Left ventricle myocardium inferior (tissue), 1 donor: ENCODE results near the gene THAP5. TPM values are rescaled to one million over a fixed set of nuclear protein-coding genes. Genes with fewer than 3 reads are reported as not detected.
"Not testable (repeated sequence)": the region's sequence is repeated elsewhere in the genome, so short reads cannot be mapped to it uniquely, and the experiment has no call there.

Source experiments
- DNase-seq: peaks from one replicate; pipeline ENCODE4 v3.0.0-alpha.2; 2020
- H3K27ac ChIP-seq: fragments of 200-600 bp; replicated peaks from 2 replicates; pipeline ENCODE4 v1.8.0; 2021
- H3K27me3 ChIP-seq: fragments of 200-600 bp; 2 replicates; pipeline ENCODE4 v1.8.0; 2021; ENCODE audit warnings: low read depth
- H3K36me3 ChIP-seq: fragments of 200-600 bp; 2 replicates; pipeline ENCODE4 v1.8.0; 2021
- H3K4me1 ChIP-seq: fragments of 200-600 bp; 2 replicates; pipeline ENCODE4 v1.8.0; 2021
- H3K4me3 ChIP-seq: fragments of 200-600 bp; 2 replicates; pipeline ENCODE4 v1.8.0; 2021; ENCODE audit warnings: mild to moderate bottlenecking, moderate library complexity
- H3K9me3 ChIP-seq: fragments of 200-600 bp; replicated peaks from 2 replicates; pipeline ENCODE4 v1.8.0; 2021
- intact Hi-C: fragments of 100-400 bp; cut with micrococcal nuclease; formaldehyde crosslinking; loops from one replicate; pipeline ENCODE4 v1.11.0; 2022
- total RNA-seq: library from RNA; stranded (reverse); fragmentation: NEBNext Ultra II Directional; extraction: Animal tissue kit (Norgen Biotek cat#: 25700); gene quantifications from one replicate; pipeline ENCODE4 v1.2.1, GENCODE V29; 2021
- TF ChIP-seq, protein P1 (sequence below): fragments of 200-600 bp; IDR thresholded peaks from 2 replicates; pipeline ENCODE4 v1.8.0; 2021; ENCODE audit warnings: antibody characterized with exemption, mild to moderate bottlenecking, borderline replicate concordance
- donor health status: DM: no; HTN: yes; CAD: no; lungs with severe emphysema.

Gene THAP5
- total RNA-seq, 1 donor from 2014 or later: 24.4 TPM

GRCh38 chr7:108559253-108559652 is 10.3 kb downstream of the THAP5 start:
- no peak for DNase-seq
- Histone ChIP-seq H3K27ac (no peak overlapping the region), H3K9me3 (peaks cover 19% of the 10 kb centered on the region), H3K27me3 (no peaks in the 10 kb centered on the region), H3K4me3 (no peak overlapping the region), H3K36me3 (peaks cover 11% of the 10 kb centered on the region), H3K4me1 (peaks cover 7% of the 10 kb centered on the region)
- intact Hi-C loops: no loop called here
- TF ChIP-seq, protein P1, sequence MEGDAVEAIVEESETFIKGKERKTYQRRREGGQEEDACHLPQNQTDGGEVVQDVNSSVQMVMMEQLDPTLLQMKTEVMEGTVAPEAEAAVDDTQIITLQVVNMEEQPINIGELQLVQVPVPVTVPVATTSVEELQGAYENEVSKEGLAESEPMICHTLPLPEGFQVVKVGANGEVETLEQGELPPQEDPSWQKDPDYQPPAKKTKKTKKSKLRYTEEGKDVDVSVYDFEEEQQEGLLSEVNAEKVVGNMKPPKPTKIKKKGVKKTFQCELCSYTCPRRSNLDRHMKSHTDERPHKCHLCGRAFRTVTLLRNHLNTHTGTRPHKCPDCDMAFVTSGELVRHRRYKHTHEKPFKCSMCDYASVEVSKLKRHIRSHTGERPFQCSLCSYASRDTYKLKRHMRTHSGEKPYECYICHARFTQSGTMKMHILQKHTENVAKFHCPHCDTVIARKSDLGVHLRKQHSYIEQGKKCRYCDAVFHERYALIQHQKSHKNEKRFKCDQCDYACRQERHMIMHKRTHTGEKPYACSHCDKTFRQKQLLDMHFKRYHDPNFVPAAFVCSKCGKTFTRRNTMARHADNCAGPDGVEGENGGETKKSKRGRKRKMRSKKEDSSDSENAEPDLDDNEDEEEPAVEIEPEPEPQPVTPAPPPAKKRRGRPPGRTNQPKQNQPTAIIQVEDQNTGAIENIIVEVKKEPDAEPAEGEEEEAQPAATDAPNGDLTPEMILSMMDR: no peak

DNA sequence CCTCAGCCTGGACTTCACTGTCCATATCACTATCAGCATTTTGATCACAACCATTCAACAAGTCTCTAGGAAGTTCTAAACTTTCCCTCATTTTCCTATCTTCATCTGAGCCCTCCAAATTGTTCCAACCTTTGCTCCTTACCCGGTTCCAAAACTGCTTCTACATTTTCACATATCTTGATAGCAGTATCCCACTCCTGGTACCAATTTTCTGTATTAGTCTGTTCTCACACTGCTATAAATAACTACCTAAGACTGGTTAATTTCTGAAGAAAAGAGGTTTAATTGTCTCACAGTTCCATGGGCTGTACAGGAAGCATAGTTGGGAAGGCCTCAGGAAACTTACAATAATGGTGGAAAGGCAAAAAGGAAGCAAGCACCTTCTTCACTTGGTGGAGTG is 11.9 kb downstream of the THAP5 start:
- Histone ChIP-seq H3K4me3 (no peak overlapping the region), H3K4me1 (peaks cover 7% of the 10 kb centered on the region), H3K9me3 (peaks cover 19% of the 10 kb centered on the region), H3K27me3 (no peaks in the 10 kb centered on the region), H3K27ac (no peak overlapping the region), H3K36me3 (peaks cover 4% of the 10 kb centered on the region)
- TF ChIP-seq, protein P1: no peak
- DNase-seq: no peak
- intact Hi-C loops: no loop called here

GRCh38 chr7:108557191-108557590 is 12.3 kb downstream of the THAP5 start:
- H3K4me1 ChIP-seq: peaks cover 7% of the 10 kb centered on the region
- no peak overlapping the region for H3K4me3 ChIP-seq
- peaks cover 19% of the 10 kb centered on the region for H3K9me3 ChIP-seq
- DNase-seq: no peak
- no peaks in the 10 kb centered on the region for H3K27me3 ChIP-seq
- peaks cover 4% of the 10 kb centered on the region for H3K36me3 ChIP-seq
- TF ChIP-seq, protein P1: no peak
- intact Hi-C loops: no loop called here
- H3K27ac ChIP-seq: no peak overlapping the region

- H3K4me1 ChIP-seq, H3K27ac ChIP-seq, H3K36me3 ChIP-seq, intact Hi-C loops, DNase-seq, H3K4me3 ChIP-seq, H3K27me3 ChIP-seq: not testable (repeated sequence)
- peaks cover 19% of the 10 kb centered on the region for H3K9me3 ChIP-seq
Observed at GRCh38 chr7:108556665-108557064, 12.8 kb downstream of the THAP5 start.

DNA sequence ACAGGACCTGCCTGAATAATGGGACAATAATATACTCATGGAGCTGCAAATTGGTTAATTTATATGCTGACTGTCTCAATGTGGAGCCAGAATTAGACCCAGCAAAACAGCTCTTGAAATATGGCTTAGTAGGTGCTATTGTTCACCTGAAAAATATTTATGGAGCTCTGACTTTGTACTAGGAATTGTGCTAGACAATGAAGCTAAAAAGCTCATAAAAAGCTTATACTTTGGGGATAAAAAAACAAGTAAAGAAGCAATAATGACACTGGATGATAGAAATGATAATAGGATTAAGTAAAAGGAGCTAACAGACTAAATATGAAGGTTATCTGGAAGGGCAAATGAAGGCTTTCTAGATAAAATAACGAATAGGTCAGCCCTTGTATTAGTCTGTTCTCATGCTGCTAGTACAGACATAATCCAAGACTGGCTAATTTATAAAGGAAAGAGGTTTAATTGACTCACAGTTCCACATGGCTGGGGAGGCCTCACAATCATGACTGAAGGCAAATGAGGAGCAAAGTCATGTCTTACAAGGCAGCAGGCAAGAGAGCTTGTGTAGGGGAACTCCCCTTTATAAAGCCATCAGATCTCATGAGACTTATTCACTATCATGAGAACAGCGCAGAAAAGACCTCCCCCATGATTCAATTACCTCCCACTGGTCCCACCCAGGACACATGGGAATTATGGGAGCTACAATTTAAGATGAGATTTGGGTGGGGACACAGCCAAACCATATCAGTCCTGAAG is 21.2 kb downstream of the THAP5 start:
- intact Hi-C loops, H3K4me1 ChIP-seq, H3K4me3 ChIP-seq, H3K36me3 ChIP-seq, H3K9me3 ChIP-seq, H3K27ac ChIP-seq, DNase-seq, H3K27me3 ChIP-seq: not testable (repeated sequence)

GRCh38 chr7:108541478-108541877 is 28.0 kb downstream of the THAP5 start:
- Histone ChIP-seq H3K4me1 (no peaks in the 10 kb centered on the region), H3K4me3 (no peak overlapping the region), H3K27me3 (no peaks in the 10 kb centered on the region), H3K9me3 (no peaks in the 10 kb centered on the region), H3K36me3 (no peaks in the 10 kb centered on the region), H3K27ac (no peak overlapping the region)
- DNase-seq: no peak
- intact Hi-C loops: no loop called here
- TF ChIP-seq, protein P1: no peak

- not testable (repeated sequence) for H3K36me3 ChIP-seq, H3K4me3 ChIP-seq
Observed at GRCh38 chr7:108538685-108539084, 30.8 kb downstream of the THAP5 start.

DNA sequence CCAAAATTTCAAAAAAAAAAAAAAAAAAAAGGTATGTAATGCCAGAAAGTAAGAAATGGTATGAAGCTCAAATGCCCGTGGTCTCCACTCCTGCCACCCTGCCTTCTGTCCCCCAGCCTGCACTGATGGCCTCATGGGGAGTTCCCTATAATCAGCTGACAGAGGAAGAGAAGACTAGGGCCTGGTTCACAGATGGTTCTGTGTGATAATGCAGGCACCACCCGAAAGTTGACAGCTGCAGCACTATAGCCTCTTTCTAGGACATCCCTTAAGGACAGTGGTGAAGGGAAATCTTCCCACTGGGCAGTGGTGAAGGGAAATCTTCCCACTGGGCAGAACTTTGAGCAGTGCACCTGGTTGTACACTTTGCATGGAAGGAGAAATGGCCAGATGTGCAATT is 31.3 kb downstream of the THAP5 start:
- H3K27me3 ChIP-seq, H3K4me1 ChIP-seq, H3K9me3 ChIP-seq, H3K4me3 ChIP-seq, DNase-seq, H3K36me3 ChIP-seq, intact Hi-C loops, H3K27ac ChIP-seq: not testable (repeated sequence)

More at GRCh38 chr7:108538685-108539084, 30.8 kb downstream of the THAP5 start:
- H3K4me1 ChIP-seq, DNase-seq, H3K27ac ChIP-seq, intact Hi-C loops, H3K9me3 ChIP-seq, H3K27me3 ChIP-seq: not testable (repeated sequence)
